MCF 10A (cell line): Measurements from ENCODE around the gene P2RX2. TPM values are rescaled to one million over a fixed set of nuclear protein-coding genes. Genes with fewer than 3 reads are reported as not detected.

Source experiments
- BruUV-seq: library from RNA; stranded (reverse); fragments of 400-500 nt; replicated peaks from 2 replicates; lab custom pipeline; 2021; lab: Mats Ljungman, UMichigan
- CTCF ChIA-PET: fragments of 300-600 bp; sonication (Branson Sonifier 250); formaldehyde crosslinking; extraction: SDS; loops from one replicate; lab custom pipeline; 2021; ENCODE audit warnings: antibody characterized with exemption, inconsistent platforms; lab: Yijun Ruan, JAX
- POLR2A ChIA-PET: fragments of 300-600, 350-650 bp; sonication (Branson Sonifier 250); formaldehyde crosslinking; extraction: SDS; loops from one replicate; lab custom pipeline; 2020; ENCODE audit warnings: antibody characterized with exemption, inconsistent platforms; lab: Yijun Ruan, JAX
- DNase-seq: peaks from one replicate; pipeline ENCODE4 v3.0.0-alpha.2; 2018; ENCODE audit not compliant: unreplicated experiment
- H3K27ac Mint-ChIP-seq: one replicate; pipeline ENCODE4 v1.8.0; 2022; ENCODE audit warnings: mild to moderate bottlenecking, low read depth, mixed read lengths; ENCODE audit not compliant: unreplicated experiment
- H3K27me3 Mint-ChIP-seq: one replicate; pipeline ENCODE4 v1.8.0; 2022; ENCODE audit warnings: mixed read lengths; ENCODE audit not compliant: insufficient read depth, unreplicated experiment
- H3K36me3 Mint-ChIP-seq: one replicate; pipeline ENCODE4 v1.8.0; 2022; ENCODE audit warnings: mild to moderate bottlenecking, moderate library complexity, mixed read lengths; ENCODE audit not compliant: insufficient read depth, unreplicated experiment
- H3K4me1 Mint-ChIP-seq: one replicate; pipeline ENCODE4 v1.8.0; 2022; ENCODE audit warnings: mixed read lengths; ENCODE audit not compliant: insufficient read depth, unreplicated experiment
- H3K4me3 Mint-ChIP-seq: one replicate; pipeline ENCODE4 v1.8.0; 2022; ENCODE audit warnings: mild to moderate bottlenecking, moderate library complexity, mixed read lengths; ENCODE audit not compliant: unreplicated experiment
- H3K9me3 Mint-ChIP-seq: one replicate; pipeline ENCODE4 v1.8.0; 2022; ENCODE audit warnings: mixed read lengths; ENCODE audit not compliant: unreplicated experiment
- intact Hi-C: fragments of 100-400 bp; cut with micrococcal nuclease; formaldehyde crosslinking; loops from 2 replicates; pipeline ENCODE4 v1.14.1; 2022
- total RNA-seq: library from RNA; stranded (reverse); gene quantifications from 2 replicates; pipeline ENCODE4 v1.2.3, GENCODE V29; 2022
- TF ChIP-seq, protein P1 (sequence below): fragments of 200-600 bp; IDR thresholded peaks from one replicate; pipeline ENCODE4 v1.8.0; 2022; ENCODE audit warnings: antibody characterized with exemption, mild to moderate bottlenecking; ENCODE audit not compliant: unreplicated experiment

P2RX2 gene
- total RNA-seq, 1 experiment from 2014 or later: not detected

DNA sequence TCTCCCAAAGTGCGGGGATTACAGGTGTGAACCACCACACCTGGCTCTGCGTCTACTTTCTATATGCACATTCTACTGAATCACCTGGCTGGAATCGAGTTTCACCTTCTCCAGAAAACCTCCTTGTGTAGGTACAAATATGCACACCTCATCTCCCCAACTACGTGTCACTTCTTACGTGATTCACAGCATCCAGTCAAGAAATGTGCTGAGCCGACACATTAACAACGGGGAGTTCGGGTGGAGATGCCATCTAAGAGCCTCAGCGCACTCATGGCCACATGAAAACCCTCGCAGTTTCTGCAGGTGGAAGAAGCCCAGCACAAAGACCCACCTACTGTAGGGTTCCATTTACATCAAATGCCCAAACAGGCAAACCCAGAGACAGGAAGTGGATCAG is 29.3 kb downstream of the P2RX2 start:
- TF ChIP-seq, protein P1, sequence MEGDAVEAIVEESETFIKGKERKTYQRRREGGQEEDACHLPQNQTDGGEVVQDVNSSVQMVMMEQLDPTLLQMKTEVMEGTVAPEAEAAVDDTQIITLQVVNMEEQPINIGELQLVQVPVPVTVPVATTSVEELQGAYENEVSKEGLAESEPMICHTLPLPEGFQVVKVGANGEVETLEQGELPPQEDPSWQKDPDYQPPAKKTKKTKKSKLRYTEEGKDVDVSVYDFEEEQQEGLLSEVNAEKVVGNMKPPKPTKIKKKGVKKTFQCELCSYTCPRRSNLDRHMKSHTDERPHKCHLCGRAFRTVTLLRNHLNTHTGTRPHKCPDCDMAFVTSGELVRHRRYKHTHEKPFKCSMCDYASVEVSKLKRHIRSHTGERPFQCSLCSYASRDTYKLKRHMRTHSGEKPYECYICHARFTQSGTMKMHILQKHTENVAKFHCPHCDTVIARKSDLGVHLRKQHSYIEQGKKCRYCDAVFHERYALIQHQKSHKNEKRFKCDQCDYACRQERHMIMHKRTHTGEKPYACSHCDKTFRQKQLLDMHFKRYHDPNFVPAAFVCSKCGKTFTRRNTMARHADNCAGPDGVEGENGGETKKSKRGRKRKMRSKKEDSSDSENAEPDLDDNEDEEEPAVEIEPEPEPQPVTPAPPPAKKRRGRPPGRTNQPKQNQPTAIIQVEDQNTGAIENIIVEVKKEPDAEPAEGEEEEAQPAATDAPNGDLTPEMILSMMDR: no peak
- no peak overlapping the region for H3K27ac Mint-ChIP-seq
- POLR2A ChIA-PET: no interaction called here
- intact Hi-C loops: no loop called here
- H3K4me3 Mint-ChIP-seq: no peak overlapping the region
- H3K9me3 Mint-ChIP-seq: no peaks in the 10 kb centered on the region
- CTCF ChIA-PET: interaction anchor here (0.6 to 0.8 kb wide), 2 partner anchors 8 to 1542 kb away, joined by 3 to 4 read pairs; no protein-coding TSS in a partner anchor
- peaks cover 41% of the 10 kb centered on the region for H3K36me3 Mint-ChIP-seq
- no peaks in the 10 kb centered on the region for H3K27me3 Mint-ChIP-seq
- no TSS peak for BruUV-seq
- H3K4me1 Mint-ChIP-seq: no peaks in the 10 kb centered on the region
- DNase-seq: no peak

DNA sequence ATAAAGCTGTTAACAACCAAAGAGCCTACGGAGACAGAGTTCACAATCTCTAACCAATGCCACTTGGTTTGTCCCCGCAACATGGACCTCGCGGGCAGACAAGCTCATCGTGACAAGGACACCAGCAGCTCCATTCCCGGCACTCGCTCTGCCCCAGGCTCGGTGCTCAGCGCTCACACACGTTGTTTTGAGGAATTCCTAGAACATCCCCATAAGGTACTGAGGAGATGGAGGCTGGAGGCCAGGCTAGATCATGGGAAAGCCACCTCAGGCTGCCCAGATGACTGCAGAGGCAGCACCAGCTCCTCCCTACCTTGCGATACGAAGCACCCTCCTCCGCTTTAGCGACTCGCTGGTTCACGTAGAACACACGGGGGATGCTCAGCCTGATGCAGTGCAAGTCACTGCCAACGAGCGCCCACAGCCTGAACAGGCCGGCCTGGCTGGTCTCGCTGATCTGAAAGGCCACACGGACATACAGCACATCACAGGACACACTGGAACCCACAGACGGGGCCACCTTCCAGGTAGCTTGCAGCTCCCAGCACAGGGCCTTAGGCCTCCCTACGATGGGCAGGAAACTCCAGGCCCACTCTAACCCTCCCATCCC is 30.1 kb downstream of the P2RX2 start:
- H3K9me3 Mint-ChIP-seq: no peaks in the 10 kb centered on the region
- no TSS peak for BruUV-seq
- H3K27me3 Mint-ChIP-seq: no peaks in the 10 kb centered on the region
- TF ChIP-seq, protein P1: no peak
- peaks cover 42% of the 10 kb centered on the region for H3K36me3 Mint-ChIP-seq
- H3K4me3 Mint-ChIP-seq: no peak overlapping the region
- DNase-seq: no peak
- ChIA-PET POLR2A (no interaction called here), CTCF (no interaction called here)
- H3K4me1 Mint-ChIP-seq: no peaks in the 10 kb centered on the region
- no peak overlapping the region for H3K27ac Mint-ChIP-seq
- intact Hi-C loops: no loop called here

DNA sequence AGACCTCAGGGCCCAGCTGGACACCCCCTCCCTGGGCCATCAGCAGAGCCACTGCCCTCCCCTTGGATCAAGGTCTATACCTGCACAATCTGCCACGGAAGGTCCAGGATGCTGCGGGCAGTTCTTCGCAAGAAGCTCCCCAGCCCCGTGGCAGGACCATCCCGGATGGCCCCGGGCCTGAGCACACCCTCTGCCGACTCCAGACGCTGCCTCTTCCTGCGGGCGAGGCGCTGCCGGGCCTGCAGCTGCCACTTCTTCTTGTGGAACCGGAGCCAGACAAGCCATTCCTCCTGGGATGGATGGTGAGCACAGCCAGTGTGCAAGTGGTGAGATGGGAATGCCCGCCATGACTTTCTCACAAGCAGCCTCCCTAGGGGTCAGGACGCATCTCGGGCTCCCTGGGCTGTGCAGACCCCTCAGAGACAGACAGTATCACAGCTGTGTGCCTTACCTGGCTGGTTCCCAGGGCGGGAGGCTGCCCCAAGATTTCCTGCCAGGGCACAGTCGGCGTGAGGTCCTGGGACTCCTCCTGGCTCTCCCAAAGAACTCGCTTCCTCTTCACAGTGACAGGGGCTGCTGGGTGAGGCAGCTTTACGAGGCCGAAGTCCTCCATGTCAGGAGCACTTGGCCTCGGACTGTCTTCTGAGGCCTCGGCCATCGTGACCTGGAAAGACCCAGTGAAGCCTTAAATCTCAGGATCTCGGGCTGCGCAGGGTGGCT is 30.8 kb downstream of the P2RX2 start:
- BruUV-seq: no TSS peak
- Mint-ChIP-seq H3K4me3 (no peak overlapping the region), H3K27ac (no peak overlapping the region), H3K36me3 (peaks cover 49% of the 10 kb centered on the region), H3K4me1 (no peaks in the 10 kb centered on the region), H3K27me3 (no peaks in the 10 kb centered on the region), H3K9me3 (no peaks in the 10 kb centered on the region)
- TF ChIP-seq, protein P1: no peak
- CTCF ChIA-PET: no interaction called here
- DNase-seq: no peak
- POLR2A ChIA-PET: no interaction called here
- intact Hi-C loops: no loop called here

DNA sequence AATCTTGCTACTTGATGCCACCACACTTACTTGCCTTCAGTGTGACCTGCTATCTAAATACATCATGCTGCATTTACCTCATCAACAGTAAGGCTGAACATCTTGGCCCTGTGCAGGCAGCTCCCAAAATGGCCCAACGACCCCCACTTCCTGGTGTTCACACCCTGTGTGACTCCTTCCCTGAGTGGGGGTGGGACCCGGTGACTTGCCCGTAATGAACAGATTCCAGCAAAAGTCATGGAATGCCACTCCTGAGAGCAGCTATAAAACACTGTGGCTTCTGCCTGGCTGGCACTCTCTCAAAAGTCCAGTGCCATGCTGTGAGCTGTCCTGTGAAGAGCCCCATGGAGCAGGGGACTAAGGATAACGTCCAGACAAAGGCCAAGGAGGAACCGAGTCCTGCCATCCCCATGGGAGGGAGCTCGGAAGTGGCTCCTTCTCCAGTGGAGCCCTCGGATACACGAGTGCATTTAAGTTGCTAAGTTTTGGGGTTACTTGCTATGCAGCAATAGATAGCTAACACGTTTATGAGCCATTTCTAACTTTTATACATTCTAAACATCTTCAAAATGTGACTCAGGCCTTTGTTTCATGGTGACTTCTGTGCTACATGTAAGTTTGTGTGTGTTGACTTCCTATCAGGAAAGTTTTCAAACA is 33.0 kb downstream of the P2RX2 start:
- peaks cover 55% of the 10 kb centered on the region for H3K36me3 Mint-ChIP-seq

More for the DNA sequence above, 33.0 kb downstream of the P2RX2 start:
- POLR2A ChIA-PET: no interaction called here
- no peak overlapping the region for H3K4me3 Mint-ChIP-seq
- intact Hi-C loops: no loop called here
- no TSS peak for BruUV-seq
- no peak overlapping the region for H3K27ac Mint-ChIP-seq
- CTCF ChIA-PET: interaction anchor here (0.6 to 1.0 kb wide), 3 partner anchors 34 to 493 kb away, joined by 3 read pairs; no protein-coding TSS in a partner anchor
- H3K4me1 Mint-ChIP-seq: no peaks in the 10 kb centered on the region
- TF ChIP-seq, protein P1: no peak
- no peak for DNase-seq
- no peaks in the 10 kb centered on the region for H3K9me3 Mint-ChIP-seq
- no peaks in the 10 kb centered on the region for H3K27me3 Mint-ChIP-seq
